Retinal pigment epithelial cell (primary cell): ENCODE data around the gene ISLR.

Experiments used
- DNase-seq: peaks from one replicate; pipeline ENCODE4 v3.0.0-alpha.2; 2010; ENCODE audit warnings: low read depth
- H3K4me3 ChIP-seq: 2 replicates; pipeline ENCODE4 v1.5.1; 2011; ENCODE audit warnings: mild to moderate bottlenecking, low read length, control low read depth, moderate library complexity
- CTCF ChIP-seq: conservative IDR thresholded peaks from 2 replicates; pipeline ENCODE4 v1.5.1; 2011; ENCODE audit warnings: low read depth, low read length, control low read depth, inconsistent platforms

ISLR gene

GRCh38 chr15:74138642-74139041 lies 34.9 kb upstream of the ISLR start:
- TF ChIP-seq CTCF, result no peak
- no peak overlapping the region for H3K4me3 ChIP-seq
- no peak for DNase-seq

- no peak overlapping the region for H3K4me3 ChIP-seq
- no peak for DNase-seq
- no peak for TF ChIP-seq CTCF
Observed at GRCh38 chr15:74141591-74141990, 31.9 kb upstream of the ISLR start.

GRCh38 chr15:74144153-74144775 lies 29.2 kb upstream of the ISLR start:
- no peak overlapping the region for H3K4me3 ChIP-seq
- TF ChIP-seq CTCF, result no peak
- no peak for DNase-seq

- no peak for DNase-seq
- TF ChIP-seq CTCF, result no peak
- H3K4me3 ChIP-seq, result no peak overlapping the region
Observed at GRCh38 chr15:74146277-74146800, 27.2 kb upstream of the ISLR start.

GRCh38 chr15:74147051-74147450 lies 26.5 kb upstream of the ISLR start:
- no peak overlapping the region for H3K4me3 ChIP-seq
- no peak for TF ChIP-seq CTCF
- DNase-seq, result no peak

- no peak overlapping the region for H3K4me3 ChIP-seq
- no peak for DNase-seq
- TF ChIP-seq CTCF, result no peak
Observed at GRCh38 chr15:74155766-74156417, 17.6 kb upstream of the ISLR start.
